Measurements from ENCODE around the gene SYT1.

DNA sequence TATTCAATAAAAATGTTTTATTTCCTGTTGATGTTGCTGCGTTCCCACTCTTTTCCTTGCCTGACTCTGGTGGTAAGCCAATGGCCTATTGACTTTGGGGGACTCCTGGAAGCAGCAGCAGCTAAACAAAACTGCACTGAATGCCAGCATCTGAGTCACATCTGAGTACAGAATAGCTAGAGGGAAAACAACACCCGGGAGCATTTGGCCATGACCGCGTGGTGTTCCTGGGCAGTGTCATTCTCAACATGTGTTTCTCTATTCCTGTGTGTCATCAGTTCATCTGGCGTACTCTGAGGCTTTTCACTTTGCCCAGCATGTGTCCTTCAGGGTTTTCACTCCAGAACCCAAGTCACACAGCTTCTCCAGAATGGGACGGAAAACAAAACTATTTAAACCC lies 587.4 kb downstream of the SYT1 start:
- TF ChIP-seq, protein P1, sequence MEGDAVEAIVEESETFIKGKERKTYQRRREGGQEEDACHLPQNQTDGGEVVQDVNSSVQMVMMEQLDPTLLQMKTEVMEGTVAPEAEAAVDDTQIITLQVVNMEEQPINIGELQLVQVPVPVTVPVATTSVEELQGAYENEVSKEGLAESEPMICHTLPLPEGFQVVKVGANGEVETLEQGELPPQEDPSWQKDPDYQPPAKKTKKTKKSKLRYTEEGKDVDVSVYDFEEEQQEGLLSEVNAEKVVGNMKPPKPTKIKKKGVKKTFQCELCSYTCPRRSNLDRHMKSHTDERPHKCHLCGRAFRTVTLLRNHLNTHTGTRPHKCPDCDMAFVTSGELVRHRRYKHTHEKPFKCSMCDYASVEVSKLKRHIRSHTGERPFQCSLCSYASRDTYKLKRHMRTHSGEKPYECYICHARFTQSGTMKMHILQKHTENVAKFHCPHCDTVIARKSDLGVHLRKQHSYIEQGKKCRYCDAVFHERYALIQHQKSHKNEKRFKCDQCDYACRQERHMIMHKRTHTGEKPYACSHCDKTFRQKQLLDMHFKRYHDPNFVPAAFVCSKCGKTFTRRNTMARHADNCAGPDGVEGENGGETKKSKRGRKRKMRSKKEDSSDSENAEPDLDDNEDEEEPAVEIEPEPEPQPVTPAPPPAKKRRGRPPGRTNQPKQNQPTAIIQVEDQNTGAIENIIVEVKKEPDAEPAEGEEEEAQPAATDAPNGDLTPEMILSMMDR (IDR thresholded peaks at IDR 0.05), result no peak
- no peak for TF ChIP-seq POLR2A (IDR thresholded peaks at IDR 0.05)
